GM12878 (cell line): Measurements from ENCODE around the gene GPR89B.
"Not testable (repeated sequence)": the region's sequence is repeated elsewhere in the genome, so short reads cannot be mapped to it uniquely, and the experiment has no call there.

Experiments used
- BHLHE40 ChIP-seq, 2 experiments: fragments of 450-650 bp in 1 of 2; IDR thresholded peaks; 2 replicates each; pipeline ENCODE4 v1.6.1; 2011 to 2017; ENCODE audit warnings: low read depth in 2 of 2, borderline replicate concordance in 1 of 2, improper control_type of control experiment in 1 of 2, low read length in 1 of 2, mild to moderate bottlenecking in 1 of 2
- EGR1 ChIP-seq, 2 experiments: IDR thresholded peaks; 1 replicate in 1 of 2; 2 replicates in 1 of 2; pipeline ENCODE4 v1.6.1; 2011 to 2012; ENCODE audit warnings: low read depth in 2 of 2, low read length in 2 of 2, borderline replicate concordance in 1 of 2, mild to moderate bottlenecking in 1 of 2, moderate library complexity in 1 of 2
- JUNB ChIP-seq: IDR thresholded peaks from 2 replicates; pipeline ENCODE4 v1.6.1; 2016; ENCODE audit warnings: antibody characterized with exemption, mild to moderate bottlenecking
- MXI1 ChIP-seq: fragments of 150-350 bp; IDR thresholded peaks from 2 replicates; pipeline ENCODE4 v1.6.1; 2011; ENCODE audit warnings: low read depth, mild to moderate bottlenecking, inconsistent platforms, low read length, improper control_type of control experiment
- RBBP5 ChIP-seq: fragments of 200-600 bp; sonication (generic); conservative IDR thresholded peaks from 2 replicates; pipeline ENCODE4 v1.6.1; 2016
- TF ChIP-seq, protein P1 (sequence below), 3 experiments: IDR thresholded peaks in 2 of 3; conservative IDR thresholded peaks in 1 of 3; 2 replicates each; pipeline ENCODE4 v1.5.1; 2011; ENCODE audit warnings: low read depth in 3 of 3, low read length in 3 of 3, mild to moderate bottlenecking in 3 of 3, control low read depth in 2 of 3, moderate library complexity in 2 of 3, inconsistent platforms in 1 of 3, mixed read lengths in 1 of 3; ENCODE audit not compliant: control insufficient read depth in 2 of 3, insufficient read depth in 1 of 3; ENCODE audit errors: extremely low read depth in 1 of 3

DNA sequence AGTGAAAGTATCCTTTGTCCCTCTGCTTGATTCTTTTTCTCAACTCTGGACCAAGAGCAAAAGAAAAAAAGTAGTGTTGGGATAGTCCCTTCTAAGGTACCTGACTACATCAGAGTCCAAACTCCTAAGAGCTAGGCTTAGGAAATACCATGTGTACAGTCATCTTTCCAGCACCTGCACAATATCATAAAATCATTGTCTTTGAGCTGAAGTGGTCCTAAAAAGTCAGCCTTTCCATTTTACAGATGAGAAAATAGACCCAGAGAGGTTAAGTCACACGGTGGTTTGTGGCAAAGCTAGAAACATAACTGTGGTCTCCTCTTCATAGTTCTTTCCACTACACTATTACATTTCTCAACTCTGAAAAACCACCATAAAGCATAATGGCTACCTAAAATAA lies 38.4 kb downstream of the GPR89B start:
- TF ChIP-seq RBBP5; JUNB; BHLHE40 (IDR thresholded peaks at IDR 0.05; ENCODE audit: borderline replicate concordance in 1 of 2, low read depth in 2 of 2, low read length in 1 of 2); EGR1 (IDR thresholded peaks at IDR 0.05; ENCODE audit: borderline replicate concordance in 1 of 2, low read depth in 2 of 2, low read length in 2 of 2); MXI1: not testable (repeated sequence)
- TF ChIP-seq, protein P1, sequence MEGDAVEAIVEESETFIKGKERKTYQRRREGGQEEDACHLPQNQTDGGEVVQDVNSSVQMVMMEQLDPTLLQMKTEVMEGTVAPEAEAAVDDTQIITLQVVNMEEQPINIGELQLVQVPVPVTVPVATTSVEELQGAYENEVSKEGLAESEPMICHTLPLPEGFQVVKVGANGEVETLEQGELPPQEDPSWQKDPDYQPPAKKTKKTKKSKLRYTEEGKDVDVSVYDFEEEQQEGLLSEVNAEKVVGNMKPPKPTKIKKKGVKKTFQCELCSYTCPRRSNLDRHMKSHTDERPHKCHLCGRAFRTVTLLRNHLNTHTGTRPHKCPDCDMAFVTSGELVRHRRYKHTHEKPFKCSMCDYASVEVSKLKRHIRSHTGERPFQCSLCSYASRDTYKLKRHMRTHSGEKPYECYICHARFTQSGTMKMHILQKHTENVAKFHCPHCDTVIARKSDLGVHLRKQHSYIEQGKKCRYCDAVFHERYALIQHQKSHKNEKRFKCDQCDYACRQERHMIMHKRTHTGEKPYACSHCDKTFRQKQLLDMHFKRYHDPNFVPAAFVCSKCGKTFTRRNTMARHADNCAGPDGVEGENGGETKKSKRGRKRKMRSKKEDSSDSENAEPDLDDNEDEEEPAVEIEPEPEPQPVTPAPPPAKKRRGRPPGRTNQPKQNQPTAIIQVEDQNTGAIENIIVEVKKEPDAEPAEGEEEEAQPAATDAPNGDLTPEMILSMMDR (IDR thresholded peaks at IDR 0.05 in 2 of 3, conservative IDR thresholded peaks at IDR 0.05 in 1 of 3; ENCODE audit: control insufficient read depth in 2 of 3, extremely low read depth in 1 of 3, insufficient read depth in 1 of 3, low read depth in 3 of 3, low read length in 3 of 3), result not testable (repeated sequence)
